ENCODE measurements around the gene B4GALT2. TPM values are rescaled to one million over a fixed set of nuclear protein-coding genes. Genes with fewer than 3 reads are reported as not detected.
A peak's percentile ranks its signal among the peaks of the same experiment; 100 is the strongest.

Gene B4GALT2
- total and polyA plus RNA-seq, 9 of the 15 experiments (the other 6 are each of a cell fraction or from before 2014, with no cell fraction given): 1.3 to 86.8 (median 43.8) TPM

DNA sequence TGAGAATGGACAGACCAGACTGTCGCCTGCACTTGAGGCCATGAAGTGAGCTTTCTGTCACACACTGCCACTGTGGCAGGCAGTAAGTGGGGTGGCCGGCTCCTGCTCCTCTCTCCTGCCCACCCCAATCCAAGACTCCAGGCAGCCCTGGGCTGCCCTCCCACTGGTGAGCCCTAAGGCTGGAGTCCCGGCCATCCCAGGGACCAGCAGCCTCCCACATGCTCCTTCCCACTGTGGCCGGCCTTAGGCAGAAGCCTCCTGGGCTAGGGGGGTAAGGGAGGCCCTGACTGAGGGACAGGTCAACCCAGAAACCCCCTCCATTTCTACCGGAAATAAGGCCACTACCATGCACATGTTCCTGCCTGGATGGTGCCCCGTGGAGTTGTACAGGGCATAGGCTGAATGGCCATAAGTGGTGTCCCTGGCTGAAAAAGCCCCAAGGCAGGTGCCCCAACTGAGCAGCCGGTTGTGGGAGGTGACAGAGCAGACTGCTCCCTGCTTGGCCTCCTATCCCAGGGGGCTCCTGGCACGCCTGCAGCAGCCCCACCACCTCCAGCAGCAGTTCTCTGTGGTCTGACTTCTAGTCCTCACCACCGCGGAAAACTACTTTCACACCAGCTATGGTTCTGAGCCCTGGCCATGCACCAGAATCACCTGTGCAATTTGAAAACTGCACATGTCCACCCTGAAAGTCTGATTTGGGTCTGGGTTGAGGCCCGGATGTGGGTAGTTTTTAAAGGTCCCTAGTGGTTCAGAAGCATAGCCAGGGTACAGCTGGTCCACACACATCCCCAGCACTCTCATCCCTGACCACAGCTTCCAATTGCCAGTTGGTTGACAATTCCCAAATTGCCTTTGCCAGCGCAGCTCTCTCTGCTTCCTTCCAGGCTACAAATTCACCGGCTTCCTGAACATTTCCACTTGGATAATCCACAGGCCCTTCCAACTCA is 47.0 kb upstream of the B4GALT2 start:
- DNase-seq (ENCODE audit: extremely low read depth in 1 of 4, low spot score in 3 of 4) (no peak), FAIRE-seq (no peak), ATAC-seq (no peak)
- peak; percentile 42 for TF ChIP-seq POLR2G (IDR thresholded peaks at IDR 0.05; ENCODE audit: low read depth, low read length)
- TF ChIP-seq CHD4 (IDR thresholded peaks at IDR 0.05; ENCODE audit: insufficient read depth, insufficient replicate concordance, low read depth, low read length, poor library complexity, severe bottlenecking): no peak
- BruUV-seq (replicated peaks): no TSS peak
- POLR2A ChIA-PET: interaction anchor here (0.9 to 1.4 kb wide), 4 partner anchors 8 to 121 kb away, joined by 4 to 9 read pairs (median 4); no protein-coding TSS in a partner anchor
- Histone ChIP-seq H3K4me1 (replicated peaks in 1 of 2; ENCODE audit: control insufficient read depth in 2 of 2, insufficient read depth in 2 of 2, low read length in 2 of 2) (peaks cover 12 to 29% of the 10 kb centered on the region in 2 experiments; a peak in 4 of 5 replicates), H3K36me3 (ENCODE audit: control insufficient read depth, insufficient read depth, low read length) (no peaks in the 10 kb centered on the region; the same call in 1 of the 3 replicates), H3K9me1 (ENCODE audit: control insufficient read depth, insufficient read depth, low read length) (peaks cover 5% of the 10 kb centered on the region), H3K27ac (ENCODE audit: extremely low read depth, low read depth, low read length) (no peak overlapping the region), H3K27me3 (ENCODE audit: control insufficient read depth in 2 of 2, insufficient read depth in 2 of 2, low read length in 2 of 2) (no peaks in the 10 kb centered on the region), H3K4me2 (ENCODE audit: insufficient read depth, low read length) (no peak overlapping the region), H3K79me2 (ENCODE audit: control insufficient read depth, insufficient read depth, low read length) (no peaks in the 10 kb centered on the region), H4K20me1 (replicated peaks; ENCODE audit: control insufficient read depth, insufficient read depth, low read length) (0 out of 2 replicates have a peak, but pooled peaks cover 3% of the 10 kb centered on the region), H2AFZ (ENCODE audit: low read depth, low read length) (no peak overlapping the region), H3K4me3 (no peak overlapping the region), H3K9ac (ENCODE audit: insufficient read depth in 1 of 2, low read depth in 2 of 2, low read length in 2 of 2) (peak overlapping the region in 1 of 2 experiments; percentile 49; a peak in 1 of 4 replicates), H3K9me3 (replicated peaks; ENCODE audit: control insufficient read depth, insufficient read depth, low read depth, low read length) (no peaks in the 10 kb centered on the region)
- intact Hi-C loops (cut with micrococcal nuclease) (loop anchor here (5.0 kb wide), 2 partner anchors 85 to 115 kb away; no protein-coding TSS in a partner anchor), in situ Hi-C loops (cut with MboI) (loop anchor here (5.0 to 10.0 kb wide), 2 partner anchors 160 to 697 kb away; no protein-coding TSS in a partner anchor)
- WGBS (ENCODE audit: insufficient coverage, low coverage, missing lambda C conversion rate): 45% methylated on average over 12 of the region's 13 CpGs
- CTCF ChIA-PET (ENCODE audit: low intra/inter-chr PET ratio): interaction anchor here (0.7 to 4.7 kb wide), 2 partner anchors 47 to 168 kb away, joined by 3 to 79 read pairs; partner anchors contain the start of gene B4GALT2

Data from K562 (cell line).